Measurements from ENCODE around the gene VPS26C. TPM values are rescaled to one million over a fixed set of nuclear protein-coding genes. Genes with fewer than 3 reads are reported as not detected.

Gene VPS26C
- polyA plus RNA-seq, 1 donor = 29.3 TPM

Other genes with a start within 250 kb of the VPS26C start
- gene PIGP, start 194.3 kb downstream of the VPS26C start, polyA plus RNA-seq (ENCODE audit: insufficient read length) = 33.4 TPM
- 115 TPM for gene TTC3, start 194.1 kb downstream of the VPS26C start, polyA plus RNA-seq (ENCODE audit: insufficient read length)
- gene DYRK1A, start 99.4 kb upstream of the VPS26C start, polyA plus RNA-seq (ENCODE audit: insufficient read length) = 52.4 TPM